K562 (cell line): ENCODE measurements around the gene ARMC7. TPM values are rescaled to one million over a fixed set of nuclear protein-coding genes. Genes with fewer than 3 reads are reported as not detected.

Source experiments
- ATF1 ChIP-seq, 2 experiments: fragments of 450-650 bp in 1 of 2; IDR thresholded peaks; 2 replicates each; pipeline ENCODE4 v1.6.1; 2016; ENCODE audit warnings: missing compliant biosample characterization in 1 of 2, missing genetic modification characterization in 1 of 2
- CREB1 ChIP-seq, 2 experiments: sonication (generic) in 1 of 2; formaldehyde crosslinking in 1 of 2; IDR thresholded peaks; 2 replicates each; pipeline versions ENCODE4 v1.6.1 to v1.8.0; 2012 to 2022; ENCODE audit warnings: inconsistent platforms in 1 of 2, mild to moderate bottlenecking in 1 of 2, missing genetic modification reagents in 1 of 2, moderate library complexity in 1 of 2
- DIDO1 ChIP-seq: fragments of 450-650 bp; IDR thresholded peaks from 2 replicates; pipeline ENCODE4 v1.6.1; 2016; ENCODE audit warnings: low read depth, missing biosample characterization, missing genetic modification characterization
- DPF2 ChIP-seq: fragments of 450-650 bp; IDR thresholded peaks from 2 replicates; pipeline ENCODE4 v1.6.1; 2016
- ERF ChIP-seq: fragments of 450-650 bp; formaldehyde crosslinking; IDR thresholded peaks from 2 replicates; pipeline ENCODE4 v1.4.0; 2020; ENCODE audit warnings: mild to moderate bottlenecking, mixed read lengths
- FOXJ3 ChIP-seq: sonication (generic); formaldehyde crosslinking; IDR thresholded peaks from 2 replicates; pipeline ENCODE4 v1.4.0; 2020; ENCODE audit warnings: mild to moderate bottlenecking, missing genetic modification reagents
- GABPB2 ChIP-seq: fragments of 250-450 bp; sonication (Bioruptor Pico); conservative IDR thresholded peaks from 2 replicates; pipeline ENCODE4 v1.5.1; 2021; ENCODE audit warnings: mild to moderate bottlenecking
- IFI16 ChIP-seq: fragments of 250-450 bp; sonication (Bioruptor Pico); IDR thresholded peaks from 2 replicates; pipeline ENCODE4 v2.1.2; 2022; ENCODE audit warnings: mild to moderate bottlenecking, inconsistent platforms
- JUND ChIP-seq, 2 experiments: IDR thresholded peaks; 2 replicates in 1 of 2; 3 replicates in 1 of 2; pipeline ENCODE4 v1.6.1; 2011; ENCODE audit warnings: borderline replicate concordance in 2 of 2, low read depth in 2 of 2, low read length in 2 of 2, improper control_type of control experiment in 1 of 2, missing biosample characterization in 1 of 2, missing genetic modification characterization in 1 of 2, missing genetic modification reagents in 1 of 2
- MEF2D ChIP-seq: conservative IDR thresholded peaks from 2 replicates; pipeline ENCODE4 v1.6.1; 2016; ENCODE audit warnings: low read depth, missing genetic modification characterization, missing compliant biosample characterization
- MEIS2 ChIP-seq: fragments of 450-650 bp; IDR thresholded peaks from 2 replicates; pipeline ENCODE4 v1.6.1; 2014; ENCODE audit warnings: mild to moderate bottlenecking; ENCODE audit not compliant: partially characterized antibody
- SREBF2 ChIP-seq: sonication (generic); formaldehyde crosslinking; IDR thresholded peaks from 2 replicates; pipeline ENCODE4 v1.4.0; 2020; ENCODE audit warnings: mild to moderate bottlenecking, missing genetic modification reagents
- ZNF184 ChIP-seq: sonication (generic); formaldehyde crosslinking; IDR thresholded peaks from 2 replicates; pipeline ENCODE4 v1.5.0; 2020; ENCODE audit warnings: missing genetic modification reagents
- ZNF253 ChIP-seq: fragments of 250-450 bp; sonication (Bioruptor Pico); conservative IDR thresholded peaks from 2 replicates; pipeline ENCODE4 v1.6.1; 2021; ENCODE audit warnings: mild to moderate bottlenecking
- ZNF354B ChIP-seq: fragments of 250-450 bp; sonication (Bioruptor Pico); IDR thresholded peaks from 2 replicates; pipeline ENCODE4 v1.4.0; 2020
- ZNF77 ChIP-seq: fragments of 250-450 bp; sonication (Bioruptor Pico); IDR thresholded peaks from 2 replicates; pipeline ENCODE4 v1.5.0; 2020
- ZNF79 ChIP-seq: fragments of 250-450 bp; sonication (Bioruptor Pico); IDR thresholded peaks from 2 replicates; pipeline ENCODE4 v1.4.0; 2020; ENCODE audit warnings: low read depth, mild to moderate bottlenecking, moderate library complexity
- polyA plus RNA-seq, 8 experiments: library from polyadenylated mRNA; depleted of rRNA in 4 of 8; stranded (reverse) in 5 of 8; unstranded in 3 of 8; fragments of >200 nt; fragmentation: Nextera tagmentation in 2 of 8; fragmentation: Illumina TruSeq in 1 of 8; extraction: Ambion mirVana in 2 of 8; extraction: Trizol in 1 of 8; gene quantifications; 2 replicates each; pipeline versions ENCODE4 v1.2.1 to v1.2.3, GENCODE V29; 2011 to 2014; ENCODE audit warnings: inconsistent platforms in 1 of 8, missing spikeins in 1 of 8
- total RNA-seq, 7 experiments: library from RNA; depleted of rRNA in 6 of 7; stranded (reverse); fragments of >200 nt in 6 of 7; fragmentation: Illumina TruSeq in 2 of 7; extraction: Trizol in 2 of 7; gene quantifications; 2 replicates each; pipeline versions ENCODE4 v1.2.1 to v1.2.3, GENCODE V29; 2011 to 2021; ENCODE audit warnings: low replicate concordance in 1 of 7
- TF ChIP-seq, protein P1 (sequence below): fragments of 450-650 bp; IDR thresholded peaks from 2 replicates; pipeline ENCODE4 v1.6.1; 2016; ENCODE audit warnings: antibody characterized with exemption
- TF ChIP-seq, protein P2 (sequence below): sonication (generic); formaldehyde crosslinking; IDR thresholded peaks from 2 replicates; pipeline ENCODE4 v1.8.0; 2022; ENCODE audit warnings: mild to moderate bottlenecking, missing genetic modification reagents
- TF ChIP-seq, protein P3 (sequence below), 3 experiments: fragments of 200-800 bp in 1 of 3; fragments of 250-450 bp in 1 of 3; fragments of 450-650 bp in 1 of 3; sonication (Bioruptor Pico) in 1 of 3; sonication (Bioruptor generic) in 1 of 3; formaldehyde crosslinking in 1 of 3; IDR thresholded peaks; 2 replicates each; pipeline versions ENCODE4 v1.6.1 to v1.8.0; 2016 to 2022; ENCODE audit warnings: mild to moderate bottlenecking in 2 of 3, missing genetic modification characterization in 2 of 3, missing compliant biosample characterization in 1 of 3, moderate library complexity in 1 of 3
- TF ChIP-seq, protein P4 (sequence below): sonication (generic); formaldehyde crosslinking; IDR thresholded peaks from 2 replicates; pipeline ENCODE4 v1.8.1; 2023; ENCODE audit warnings: mild to moderate bottlenecking, missing genetic modification reagents

Gene ARMC7
- total and polyA plus RNA-seq, 9 of the 15 experiments (the other 6 are each of a cell fraction or from before 2014, with no cell fraction given), result 1.4 to 15.2 (median 5.9) TPM

DNA sequence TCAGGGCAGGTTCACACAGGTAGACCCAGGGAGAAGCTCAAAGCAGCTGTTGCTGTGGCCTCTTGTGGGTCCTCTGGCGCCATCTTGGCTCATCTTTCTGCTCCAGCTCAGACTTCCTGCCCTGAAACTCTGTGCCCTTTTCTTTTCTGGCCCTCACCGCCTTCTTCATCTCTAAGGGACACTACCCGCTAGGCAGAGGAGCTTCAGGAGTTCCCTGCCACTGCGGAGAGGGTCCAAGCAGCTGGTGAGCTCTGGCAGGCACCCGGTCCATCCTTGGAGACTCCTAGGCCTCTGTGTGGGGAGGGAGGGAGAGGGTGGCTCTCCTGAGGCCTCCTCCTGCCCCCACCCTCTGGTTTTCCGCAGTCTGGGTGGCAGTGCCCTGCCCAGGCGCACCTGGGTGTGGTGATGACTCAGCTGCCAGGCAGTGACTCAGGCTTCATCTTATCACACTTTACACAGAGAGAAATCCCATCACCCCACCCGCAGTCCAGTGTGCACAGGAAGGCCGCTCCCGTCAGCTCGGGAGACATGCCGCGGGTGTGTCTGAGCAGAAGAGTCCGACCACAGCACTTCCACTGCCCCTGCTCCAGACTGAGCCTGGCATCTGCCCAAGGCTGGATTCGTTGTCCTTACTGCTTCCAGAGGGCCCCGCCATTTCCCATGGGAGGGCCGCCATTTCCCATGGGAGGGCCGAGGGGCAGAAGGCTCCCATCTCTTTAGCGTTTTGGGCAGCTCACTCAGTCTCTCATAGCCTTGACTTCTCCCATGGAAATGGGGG lies 14.5 kb downstream of the ARMC7 start (continued):
- TF ChIP-seq, protein P1, sequence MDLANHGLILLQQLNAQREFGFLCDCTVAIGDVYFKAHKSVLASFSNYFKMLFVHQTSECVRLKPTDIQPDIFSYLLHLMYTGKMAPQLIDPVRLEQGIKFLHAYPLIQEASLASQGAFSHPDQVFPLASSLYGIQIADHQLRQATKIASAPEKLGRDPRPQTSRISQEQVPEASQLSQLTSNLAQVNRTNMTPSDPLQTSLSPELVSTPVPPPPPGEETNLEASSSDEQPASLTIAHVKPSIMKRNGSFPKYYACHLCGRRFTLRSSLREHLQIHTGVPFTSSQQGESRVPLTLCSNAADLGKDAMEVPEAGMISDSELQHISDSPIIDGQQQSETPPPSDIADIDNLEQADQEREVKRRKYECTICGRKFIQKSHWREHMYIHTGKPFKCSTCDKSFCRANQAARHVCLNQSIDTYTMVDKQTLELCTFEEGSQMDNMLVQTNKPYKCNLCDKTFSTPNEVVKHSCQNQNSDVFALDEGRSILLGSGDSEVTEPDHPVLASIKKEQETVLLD, result peak; percentile 85
- TF ChIP-seq CREB1 (IDR thresholded peaks at IDR 0.05) (peak; percentile 47; the same call in 1 of the 2 replicates), CREB1 (CRISPR knock-in tag; IDR thresholded peaks at IDR 0.05) (no peak), ZNF79 (CRISPR knock-in tag) (no peak), MEIS2 (peak; percentile 47), DPF2 (peak; percentile 96), FOXJ3 (no peak), ATF1 (CRISPR knock-in tag; IDR thresholded peaks at IDR 0.05) (no peak), ATF1 (tag; IDR thresholded peaks at IDR 0.05) (peak; percentile 77), IFI16 (CRISPR knock-in tag) (no peak), ZNF184 (CRISPR knock-in tag) (no peak), DIDO1 (tag) (0 out of 2 replicates have a peak, but pooled peaks have one; percentile 11), ZNF253 (no peak), ERF (CRISPR knock-in tag) (0 out of 2 replicates have a peak, but pooled peaks have one; percentile 38), SREBF2 (CRISPR knock-in tag) (no peak; the same call in 1 of the 2 replicates), GABPB2 (CRISPR knock-in tag) (no peak), JUND (IDR thresholded peaks at IDR 0.05; ENCODE audit: borderline replicate concordance, low read depth, low read length) (peak; percentile 98), JUND (tag; IDR thresholded peaks at IDR 0.05; ENCODE audit: borderline replicate concordance, low read depth, low read length) (peak; percentile 98), ZNF354B (CRISPR knock-in tag) (no peak), ZNF77 (CRISPR knock-in tag) (no peak), MEF2D (peak; percentile 10; the same call in 1 of the 2 replicates)
- TF ChIP-seq, protein P2, sequence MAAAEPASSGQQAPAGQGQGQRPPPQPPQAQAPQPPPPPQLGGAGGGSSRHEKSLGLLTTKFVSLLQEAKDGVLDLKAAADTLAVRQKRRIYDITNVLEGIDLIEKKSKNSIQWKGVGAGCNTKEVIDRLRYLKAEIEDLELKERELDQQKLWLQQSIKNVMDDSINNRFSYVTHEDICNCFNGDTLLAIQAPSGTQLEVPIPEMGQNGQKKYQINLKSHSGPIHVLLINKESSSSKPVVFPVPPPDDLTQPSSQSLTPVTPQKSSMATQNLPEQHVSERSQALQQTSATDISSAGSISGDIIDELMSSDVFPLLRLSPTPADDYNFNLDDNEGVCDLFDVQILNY, result no peak
- TF ChIP-seq, protein P3, sequence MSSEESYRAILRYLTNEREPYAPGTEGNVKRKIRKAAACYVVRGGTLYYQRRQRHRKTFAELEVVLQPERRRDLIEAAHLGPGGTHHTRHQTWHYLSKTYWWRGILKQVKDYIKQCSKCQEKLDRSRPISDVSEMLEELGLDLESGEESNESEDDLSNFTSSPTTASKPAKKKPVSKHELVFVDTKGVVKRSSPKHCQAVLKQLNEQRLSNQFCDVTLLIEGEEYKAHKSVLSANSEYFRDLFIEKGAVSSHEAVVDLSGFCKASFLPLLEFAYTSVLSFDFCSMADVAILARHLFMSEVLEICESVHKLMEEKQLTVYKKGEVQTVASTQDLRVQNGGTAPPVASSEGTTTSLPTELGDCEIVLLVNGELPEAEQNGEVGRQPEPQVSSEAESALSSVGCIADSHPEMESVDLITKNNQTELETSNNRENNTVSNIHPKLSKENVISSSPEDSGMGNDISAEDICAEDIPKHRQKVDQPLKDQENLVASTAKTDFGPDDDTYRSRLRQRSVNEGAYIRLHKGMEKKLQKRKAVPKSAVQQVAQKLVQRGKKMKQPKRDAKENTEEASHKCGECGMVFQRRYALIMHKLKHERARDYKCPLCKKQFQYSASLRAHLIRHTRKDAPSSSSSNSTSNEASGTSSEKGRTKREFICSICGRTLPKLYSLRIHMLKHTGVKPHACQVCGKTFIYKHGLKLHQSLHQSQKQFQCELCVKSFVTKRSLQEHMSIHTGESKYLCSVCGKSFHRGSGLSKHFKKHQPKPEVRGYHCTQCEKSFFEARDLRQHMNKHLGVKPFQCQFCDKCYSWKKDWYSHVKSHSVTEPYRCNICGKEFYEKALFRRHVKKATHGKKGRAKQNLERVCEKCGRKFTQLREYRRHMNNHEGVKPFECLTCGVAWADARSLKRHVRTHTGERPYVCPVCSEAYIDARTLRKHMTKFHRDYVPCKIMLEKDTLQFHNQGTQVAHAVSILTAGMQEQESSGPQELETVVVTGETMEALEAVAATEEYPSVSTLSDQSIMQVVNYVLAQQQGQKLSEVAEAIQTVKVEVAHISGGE (CRISPR knock-in tag; IDR thresholded peaks at IDR 0.05), result peak; percentile 65 to 95 (median 83); a peak in 4 of 6 replicates
- TF ChIP-seq, protein P4, sequence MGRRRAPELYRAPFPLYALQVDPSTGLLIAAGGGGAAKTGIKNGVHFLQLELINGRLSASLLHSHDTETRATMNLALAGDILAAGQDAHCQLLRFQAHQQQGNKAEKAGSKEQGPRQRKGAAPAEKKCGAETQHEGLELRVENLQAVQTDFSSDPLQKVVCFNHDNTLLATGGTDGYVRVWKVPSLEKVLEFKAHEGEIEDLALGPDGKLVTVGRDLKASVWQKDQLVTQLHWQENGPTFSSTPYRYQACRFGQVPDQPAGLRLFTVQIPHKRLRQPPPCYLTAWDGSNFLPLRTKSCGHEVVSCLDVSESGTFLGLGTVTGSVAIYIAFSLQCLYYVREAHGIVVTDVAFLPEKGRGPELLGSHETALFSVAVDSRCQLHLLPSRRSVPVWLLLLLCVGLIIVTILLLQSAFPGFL, result no peak
